Measurements from ENCODE around the gene CUX1.
A peak's percentile ranks its signal among the peaks of the same experiment; 100 is the strongest.

The CUX1 gene

GRCh38 chr7:102282465-102283362 lies 465.3 kb downstream of the CUX1 start:
- no peak for DNase-seq

- no peak for DNase-seq
Observed at GRCh38 chr7:102283477-102284189, 466.2 kb downstream of the CUX1 start.

- peak; percentile 46 for DNase-seq
Observed at GRCh38 chr7:102284399-102284798, 467.0 kb downstream of the CUX1 start.

GRCh38 chr7:102284891-102285539 lies 467.6 kb downstream of the CUX1 start:
- peak; percentile 22 for DNase-seq

GRCh38 chr7:102285540-102286236 lies 468.3 kb downstream of the CUX1 start:
- no peak for DNase-seq

GRCh38 chr7:102286237-102287110 lies 469.0 kb downstream of the CUX1 start, which contains the start of gene SH2B2:
Gene SH2B2, plus strand, starts transcription at chr7:102286868. Its CDS starts 13,683 bp downstream, at chr7:102300551.
- DNase-seq: peak; percentile 65

GRCh38 chr7:102287111-102287980 lies 469.9 kb downstream of the CUX1 start:
- DNase-seq: peak; percentile 24

GRCh38 chr7:102287981-102288278 lies 470.5 kb downstream of the CUX1 start:
- DNase-seq: no peak

GRCh38 chr7:102288285-102288930 lies 471.0 kb downstream of the CUX1 start:
- no peak for DNase-seq

GRCh38 chr7:102289057-102289456 lies 471.6 kb downstream of the CUX1 start:
- DNase-seq: no peak

GRCh38 chr7:102291056-102291915 lies 473.9 kb downstream of the CUX1 start:
- DNase-seq: no peak

- DNase-seq: no peak
Observed at GRCh38 chr7:102291916-102292267, 474.5 kb downstream of the CUX1 start.

- no peak for DNase-seq
Observed at GRCh38 chr7:102292813-102293798, 475.7 kb downstream of the CUX1 start.

GRCh38 chr7:102294589-102294988 lies 477.2 kb downstream of the CUX1 start:
- DNase-seq: no peak

- DNase-seq: no peak
Observed at GRCh38 chr7:102295346-102296178, 478.1 kb downstream of the CUX1 start.

GRCh38 chr7:102296179-102296438 lies 478.7 kb downstream of the CUX1 start:
- no peak for DNase-seq

- no peak for DNase-seq
Observed at GRCh38 chr7:102296514-102296913, 479.1 kb downstream of the CUX1 start.
